ENCODE measurements around the gene SPTBN4. TPM values are rescaled to one million over a fixed set of nuclear protein-coding genes. Genes with fewer than 3 reads are reported as not detected.

Gene SPTBN4
- total and polyA plus RNA-seq, 2 of the 4 experiments (the other 2 are of a cell fraction): 0.72 to 0.91 TPM

DNA sequence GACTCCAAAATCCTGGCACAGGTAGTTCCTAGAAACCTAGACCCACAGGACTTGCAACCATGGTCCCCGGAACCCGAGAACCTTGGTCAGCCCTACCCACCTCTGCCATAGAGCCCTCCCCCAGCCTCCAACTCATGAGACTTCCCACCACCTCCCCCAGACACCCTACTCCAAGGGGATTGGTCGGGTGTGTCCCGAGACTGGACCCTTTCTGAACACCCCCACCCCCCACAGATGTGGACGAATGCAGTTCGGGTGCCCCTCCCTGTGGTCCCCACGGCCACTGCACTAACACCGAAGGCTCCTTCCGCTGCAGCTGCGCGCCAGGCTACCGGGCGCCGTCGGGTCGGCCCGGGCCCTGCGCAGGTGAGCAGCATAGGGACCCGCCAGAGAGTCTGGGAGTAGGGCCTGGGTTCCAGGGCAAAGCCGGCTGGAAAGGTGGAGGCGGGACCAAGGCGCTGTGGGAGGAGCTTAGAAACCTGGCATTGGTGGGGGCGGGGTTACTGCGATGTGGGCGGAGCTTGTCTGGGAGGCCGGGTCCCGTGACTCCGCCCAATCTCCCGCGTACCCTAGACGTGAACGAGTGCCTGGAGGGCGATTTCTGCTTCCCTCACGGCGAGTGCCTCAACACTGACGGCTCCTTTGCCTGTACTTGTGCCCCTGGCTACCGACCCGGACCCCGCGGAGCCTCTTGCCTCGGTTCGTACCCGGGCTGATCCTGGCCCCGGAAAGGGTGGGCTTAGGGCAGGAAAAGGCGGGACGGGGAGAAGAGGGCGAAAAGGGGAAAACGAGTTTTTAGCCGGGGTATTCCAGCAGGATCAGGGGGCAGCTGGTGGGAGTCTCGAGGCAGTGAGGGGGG, 146.3 kb downstream of the SPTBN4 start (continued):
- TF ChIP-seq RCOR1 (IDR thresholded peaks at IDR 0.05; ENCODE audit: insufficient replicate concordance, low read length): no peak
- TF ChIP-seq, protein P1, sequence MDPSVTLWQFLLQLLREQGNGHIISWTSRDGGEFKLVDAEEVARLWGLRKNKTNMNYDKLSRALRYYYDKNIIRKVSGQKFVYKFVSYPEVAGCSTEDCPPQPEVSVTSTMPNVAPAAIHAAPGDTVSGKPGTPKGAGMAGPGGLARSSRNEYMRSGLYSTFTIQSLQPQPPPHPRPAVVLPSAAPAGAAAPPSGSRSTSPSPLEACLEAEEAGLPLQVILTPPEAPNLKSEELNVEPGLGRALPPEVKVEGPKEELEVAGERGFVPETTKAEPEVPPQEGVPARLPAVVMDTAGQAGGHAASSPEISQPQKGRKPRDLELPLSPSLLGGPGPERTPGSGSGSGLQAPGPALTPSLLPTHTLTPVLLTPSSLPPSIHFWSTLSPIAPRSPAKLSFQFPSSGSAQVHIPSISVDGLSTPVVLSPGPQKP (IDR thresholded peaks at IDR 0.05; ENCODE audit: borderline replicate concordance, low read depth, low read length): no peak
- TF ChIP-seq BHLHE40 (IDR thresholded peaks at IDR 0.05; ENCODE audit: low read depth, low read length): no peak
- TF ChIP-seq FOS (IDR thresholded peaks at IDR 0.05; ENCODE audit: low read depth, low read length): no peak
- TF ChIP-seq CHD1 (IDR thresholded peaks at IDR 0.05; ENCODE audit: low read depth, low read length): no peak
